ENCODE data around the gene ZNF575.

DNA sequence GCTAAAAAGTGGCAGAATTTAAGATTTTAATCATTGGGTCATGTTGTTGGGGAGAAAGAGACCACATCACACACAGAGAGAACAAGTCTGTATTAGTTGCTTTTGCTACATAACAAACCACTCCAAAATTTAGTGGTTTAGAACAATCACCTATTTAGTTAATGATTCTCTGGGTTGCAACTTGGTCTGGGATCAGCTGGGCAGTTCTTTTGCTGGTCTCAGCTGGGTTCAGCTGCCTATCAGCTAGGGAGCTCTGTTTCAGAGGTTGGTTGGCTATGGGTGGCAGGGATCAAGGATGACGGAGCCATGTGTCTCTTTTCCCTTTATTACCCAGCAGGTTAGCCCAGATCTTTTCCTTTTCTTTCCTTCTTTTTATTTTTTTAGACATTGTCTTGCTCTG, 51.5 kb downstream of the ZNF575 start:
- TF ChIP-seq, protein P1, sequence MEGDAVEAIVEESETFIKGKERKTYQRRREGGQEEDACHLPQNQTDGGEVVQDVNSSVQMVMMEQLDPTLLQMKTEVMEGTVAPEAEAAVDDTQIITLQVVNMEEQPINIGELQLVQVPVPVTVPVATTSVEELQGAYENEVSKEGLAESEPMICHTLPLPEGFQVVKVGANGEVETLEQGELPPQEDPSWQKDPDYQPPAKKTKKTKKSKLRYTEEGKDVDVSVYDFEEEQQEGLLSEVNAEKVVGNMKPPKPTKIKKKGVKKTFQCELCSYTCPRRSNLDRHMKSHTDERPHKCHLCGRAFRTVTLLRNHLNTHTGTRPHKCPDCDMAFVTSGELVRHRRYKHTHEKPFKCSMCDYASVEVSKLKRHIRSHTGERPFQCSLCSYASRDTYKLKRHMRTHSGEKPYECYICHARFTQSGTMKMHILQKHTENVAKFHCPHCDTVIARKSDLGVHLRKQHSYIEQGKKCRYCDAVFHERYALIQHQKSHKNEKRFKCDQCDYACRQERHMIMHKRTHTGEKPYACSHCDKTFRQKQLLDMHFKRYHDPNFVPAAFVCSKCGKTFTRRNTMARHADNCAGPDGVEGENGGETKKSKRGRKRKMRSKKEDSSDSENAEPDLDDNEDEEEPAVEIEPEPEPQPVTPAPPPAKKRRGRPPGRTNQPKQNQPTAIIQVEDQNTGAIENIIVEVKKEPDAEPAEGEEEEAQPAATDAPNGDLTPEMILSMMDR (conservative IDR thresholded peaks at IDR 0.05), result no peak
- no peak for TF ChIP-seq EZH2 (IDR thresholded peaks at IDR 0.05; ENCODE audit: low read depth)
